ENCODE measurements around the gene ANKRD44.

ANKRD44 gene

DNA sequence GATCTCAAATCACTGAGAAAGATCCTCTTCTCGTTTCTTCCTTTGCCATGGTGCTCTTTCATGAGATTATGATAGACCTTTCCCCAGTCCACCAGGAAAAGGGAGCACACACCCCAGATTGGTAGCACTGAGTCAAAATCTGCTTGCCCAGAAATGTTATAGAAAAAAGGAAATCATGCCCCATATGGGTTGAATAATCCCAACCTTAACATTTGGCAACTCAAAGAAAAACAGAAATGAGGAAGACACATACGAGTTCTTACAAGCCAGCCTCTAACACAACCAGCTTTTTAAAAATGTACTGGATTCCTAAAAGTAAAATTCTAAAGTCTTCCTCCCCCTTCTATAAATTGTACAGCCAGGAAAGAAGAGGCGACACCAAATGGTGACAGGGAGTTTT, 103.0 kb downstream of the ANKRD44 start:
- no peak overlapping the region for H2BK120ac ChIP-seq (ENCODE audit: low read depth, low read length)
- H3K4me2 ChIP-seq (ENCODE audit: low read length, poor library complexity, severe bottlenecking) = no peak overlapping the region
- H4K8ac ChIP-seq (ENCODE audit: low read length) = no peak overlapping the region
- H2BK12ac ChIP-seq (ENCODE audit: low read length in 2 of 2) = no peak overlapping the region
- H2BK5ac ChIP-seq (ENCODE audit: low read depth, low read length, poor library complexity, severe bottlenecking) = peak overlapping the region; percentile 54
- H3K27ac ChIP-seq (ENCODE audit: low read length, poor library complexity, severe bottlenecking) = peak overlapping the region; percentile 33
- no peak overlapping the region for H3K4me3 ChIP-seq (ENCODE audit: insufficient read depth in 1 of 2, low read depth in 1 of 2, low read length in 2 of 2)
- no peak overlapping the region for H2BK15ac ChIP-seq (ENCODE audit: low read depth, poor library complexity, severe bottlenecking)
- no peak overlapping the region for H3K9ac ChIP-seq (ENCODE audit: low read length)
- 94% methylated on average over 2 of the region's 3 CpGs for WGBS
- no peak overlapping the region for H2AFZ ChIP-seq (ENCODE audit: low read depth, low read length)
- no peak overlapping the region for H3K23ac ChIP-seq (ENCODE audit: low read length in 2 of 2)
- no peaks in the 10 kb centered on the region for H3K36me3 ChIP-seq (ENCODE audit: control insufficient read depth in 1 of 2, insufficient read depth in 2 of 2, low read depth in 1 of 2, low read length in 2 of 2)
- H3K9me3 ChIP-seq (ENCODE audit: control insufficient read depth, low read length) = no peaks in the 10 kb centered on the region
- H2AK5ac ChIP-seq (ENCODE audit: low read length, severe bottlenecking) = peak overlapping the region; percentile 75
- peaks cover 7% of the 10 kb centered on the region for H3K4me1 ChIP-seq (ENCODE audit: control insufficient read depth, insufficient read depth, low read depth, low read length)
- no peak overlapping the region for H3K4ac ChIP-seq (ENCODE audit: low read depth in 1 of 2, low read length in 2 of 2)
- peaks cover 18% of the 10 kb centered on the region for H3K79me1 ChIP-seq (replicated peaks; ENCODE audit: low read length, poor library complexity, severe bottlenecking)
- no peak for DNase-seq
- H3K14ac ChIP-seq (ENCODE audit: low read length in 2 of 2) = no peak overlapping the region
- no peak overlapping the region for H3K18ac ChIP-seq (ENCODE audit: low read depth in 1 of 2, low read length in 2 of 2)
- no peaks in the 10 kb centered on the region for H3K27me3 ChIP-seq (ENCODE audit: control insufficient read depth in 1 of 2, insufficient read depth in 1 of 2, low read length in 2 of 2)
- H4K91ac ChIP-seq (ENCODE audit: low read length) = no peak overlapping the region

DNA sequence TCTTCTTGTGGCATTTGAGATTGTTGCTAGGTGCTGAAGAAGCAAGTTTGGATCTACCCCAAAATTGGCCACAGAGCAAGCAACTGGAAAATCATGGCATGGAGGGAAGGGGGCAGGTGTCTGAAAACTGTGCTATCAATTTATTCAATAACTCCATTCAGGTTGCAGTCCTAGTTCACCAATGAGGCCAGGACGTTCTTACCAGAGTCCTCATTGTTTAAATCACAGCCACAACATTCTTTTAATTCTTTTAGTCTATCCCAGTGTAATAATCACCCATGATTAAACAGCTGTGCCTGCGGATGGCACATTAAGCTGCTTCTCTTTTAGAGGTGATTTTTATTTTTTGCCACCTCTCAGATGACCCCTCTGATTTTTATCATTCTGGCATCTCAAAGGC, 103.5 kb downstream of the ANKRD44 start:
- WGBS = 56% methylated on average over 2 of the region's 2 CpGs
- H3K27ac ChIP-seq (ENCODE audit: low read length, poor library complexity, severe bottlenecking) = no peak overlapping the region
- no peak overlapping the region for H3K18ac ChIP-seq (ENCODE audit: low read depth in 1 of 2, low read length in 2 of 2)
- H3K4me2 ChIP-seq (ENCODE audit: low read length, poor library complexity, severe bottlenecking) = no peak overlapping the region
- no peak overlapping the region for H3K4ac ChIP-seq (ENCODE audit: low read depth in 1 of 2, low read length in 2 of 2)
- H3K9me3 ChIP-seq (ENCODE audit: control insufficient read depth, low read length) = no peaks in the 10 kb centered on the region
- no peaks in the 10 kb centered on the region for H3K36me3 ChIP-seq (ENCODE audit: control insufficient read depth in 1 of 2, insufficient read depth in 2 of 2, low read depth in 1 of 2, low read length in 2 of 2)
- no peak overlapping the region for H2AFZ ChIP-seq (ENCODE audit: low read depth, low read length)
- H3K23ac ChIP-seq (ENCODE audit: low read length in 2 of 2) = no peak overlapping the region
- H3K4me3 ChIP-seq (ENCODE audit: insufficient read depth in 1 of 2, low read depth in 1 of 2, low read length in 2 of 2) = no peak overlapping the region
- no peak for DNase-seq
- no peaks in the 10 kb centered on the region for H3K27me3 ChIP-seq (ENCODE audit: control insufficient read depth in 1 of 2, insufficient read depth in 1 of 2, low read length in 2 of 2)
- H2BK5ac ChIP-seq (ENCODE audit: low read depth, low read length, poor library complexity, severe bottlenecking) = no peak overlapping the region
- no peak overlapping the region for H4K8ac ChIP-seq (ENCODE audit: low read length)
- H2BK12ac ChIP-seq (ENCODE audit: low read length in 2 of 2) = no peak overlapping the region
- H2BK120ac ChIP-seq (ENCODE audit: low read depth, low read length) = no peak overlapping the region
- H3K79me1 ChIP-seq (replicated peaks; ENCODE audit: low read length, poor library complexity, severe bottlenecking) = peaks cover 16% of the 10 kb centered on the region
- H2AK5ac ChIP-seq (ENCODE audit: low read length, severe bottlenecking) = no peak overlapping the region
- no peak overlapping the region for H3K9ac ChIP-seq (ENCODE audit: low read length)
- no peak overlapping the region for H4K91ac ChIP-seq (ENCODE audit: low read length)
- H2BK15ac ChIP-seq (ENCODE audit: low read depth, poor library complexity, severe bottlenecking) = no peak overlapping the region
- peaks cover 7% of the 10 kb centered on the region for H3K4me1 ChIP-seq (ENCODE audit: control insufficient read depth, insufficient read depth, low read depth, low read length)
- H3K14ac ChIP-seq (ENCODE audit: low read length in 2 of 2) = no peak overlapping the region

DNA sequence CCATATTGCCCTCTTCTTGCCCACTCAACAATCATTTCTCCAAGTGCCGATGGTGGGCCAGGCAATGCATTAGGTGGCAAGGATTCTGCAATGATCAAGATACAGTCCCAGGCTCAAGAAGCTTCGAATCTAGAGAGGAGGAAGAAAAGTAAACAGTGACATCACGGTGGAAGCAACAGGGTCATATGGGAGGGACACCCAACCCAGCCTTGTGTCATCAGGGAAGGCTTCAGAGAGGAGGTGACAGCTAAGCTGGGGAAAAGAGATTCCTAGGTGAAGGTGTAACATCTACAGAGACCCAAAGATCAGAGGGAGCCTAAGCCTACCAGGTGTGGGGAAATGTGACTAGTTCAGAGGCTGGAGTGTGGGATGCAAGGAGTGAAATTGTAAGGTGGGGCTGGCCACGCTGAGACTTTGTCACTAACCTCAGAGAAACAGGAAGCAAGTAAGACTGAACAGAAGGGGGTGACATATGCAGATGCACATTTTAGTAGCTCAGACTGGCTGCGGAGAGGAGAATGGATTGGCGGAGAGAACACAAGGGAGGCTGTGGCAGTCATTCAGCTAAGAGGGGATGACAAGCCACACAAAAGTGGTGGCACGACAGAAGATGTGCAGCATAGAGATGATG, 104.9 kb downstream of the ANKRD44 start:
- Histone ChIP-seq H2AK5ac (ENCODE audit: low read length, severe bottlenecking) (peak overlapping the region; percentile 13), H4K91ac (ENCODE audit: low read length) (no peak overlapping the region), H3K14ac (ENCODE audit: low read length in 2 of 2) (no peak overlapping the region), H3K27ac (ENCODE audit: low read length, poor library complexity, severe bottlenecking) (no peak overlapping the region), H4K8ac (ENCODE audit: low read length) (no peak overlapping the region), H3K4ac (ENCODE audit: low read depth in 1 of 2, low read length in 2 of 2) (no peak overlapping the region), H2BK5ac (ENCODE audit: low read depth, low read length, poor library complexity, severe bottlenecking) (no peak overlapping the region), H3K4me2 (ENCODE audit: low read length, poor library complexity, severe bottlenecking) (no peak overlapping the region), H3K36me3 (ENCODE audit: control insufficient read depth in 1 of 2, insufficient read depth in 2 of 2, low read depth in 1 of 2, low read length in 2 of 2) (no peaks in the 10 kb centered on the region), H3K79me1 (replicated peaks; ENCODE audit: low read length, poor library complexity, severe bottlenecking) (peaks cover 8% of the 10 kb centered on the region), H3K18ac (ENCODE audit: low read depth in 1 of 2, low read length in 2 of 2) (no peak overlapping the region), H2BK15ac (ENCODE audit: low read depth, poor library complexity, severe bottlenecking) (no peak overlapping the region), H2BK120ac (ENCODE audit: low read depth, low read length) (no peak overlapping the region), H2AFZ (ENCODE audit: low read depth, low read length) (no peak overlapping the region), H3K4me1 (ENCODE audit: control insufficient read depth, insufficient read depth, low read depth, low read length) (peaks cover 4% of the 10 kb centered on the region), H3K9ac (ENCODE audit: low read length) (no peak overlapping the region), H3K23ac (ENCODE audit: low read length in 2 of 2) (no peak overlapping the region), H2BK12ac (ENCODE audit: low read length in 2 of 2) (no peak overlapping the region), H3K4me3 (ENCODE audit: insufficient read depth in 1 of 2, low read depth in 1 of 2, low read length in 2 of 2) (no peak overlapping the region), H3K9me3 (ENCODE audit: control insufficient read depth, low read length) (no peaks in the 10 kb centered on the region), H3K27me3 (ENCODE audit: control insufficient read depth in 1 of 2, insufficient read depth in 1 of 2, low read length in 2 of 2) (no peaks in the 10 kb centered on the region)
- DNase-seq = no peak
- 82% methylated on average over 7 of the region's 7 CpGs for WGBS

DNA sequence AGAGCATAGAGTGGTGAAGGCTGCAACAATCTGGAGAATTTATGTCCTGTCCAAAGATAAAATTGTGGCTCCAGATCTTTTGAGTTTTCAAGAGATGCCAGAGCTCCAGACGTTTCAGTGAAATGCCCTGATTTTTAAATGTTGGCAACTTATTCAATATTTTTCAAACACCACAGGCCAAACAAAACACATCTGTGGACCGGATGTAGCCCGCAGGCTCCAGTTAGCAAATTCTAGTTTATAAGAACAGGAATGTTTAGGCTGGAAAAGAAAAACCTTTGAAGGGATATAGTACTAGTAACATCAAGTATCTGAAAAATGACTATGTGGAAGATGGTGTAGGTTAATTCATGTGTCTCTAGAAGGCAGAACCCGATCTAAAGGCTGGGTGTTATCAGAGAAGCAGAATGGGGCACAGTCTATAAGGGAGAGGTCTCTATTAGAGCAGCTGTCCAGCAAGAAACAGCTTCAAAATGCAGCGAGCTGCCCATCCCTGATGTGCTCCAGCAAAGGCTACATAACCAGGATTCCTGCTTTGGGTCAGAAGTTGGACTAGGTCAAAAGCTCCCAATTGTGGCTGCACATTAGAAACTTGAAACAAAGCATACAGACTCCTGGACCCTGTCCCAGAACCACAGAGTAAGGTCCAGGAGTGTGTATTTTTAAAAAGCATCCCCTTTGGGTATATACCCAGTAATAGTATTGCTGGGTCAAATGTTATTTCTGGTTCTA, 105.9 kb downstream of the ANKRD44 start:
- Histone ChIP-seq H2BK120ac (ENCODE audit: low read depth, low read length) (no peak overlapping the region), H3K36me3 (ENCODE audit: control insufficient read depth in 1 of 2, insufficient read depth in 2 of 2, low read depth in 1 of 2, low read length in 2 of 2) (no peaks in the 10 kb centered on the region), H2BK5ac (ENCODE audit: low read depth, low read length, poor library complexity, severe bottlenecking) (no peak overlapping the region), H3K14ac (ENCODE audit: low read length in 2 of 2) (no peak overlapping the region), H3K23ac (ENCODE audit: low read length in 2 of 2) (no peak overlapping the region), H3K4me1 (ENCODE audit: control insufficient read depth, insufficient read depth, low read depth, low read length) (peaks cover 1% of the 10 kb centered on the region), H3K79me1 (replicated peaks; ENCODE audit: low read length, poor library complexity, severe bottlenecking) (peaks cover 7% of the 10 kb centered on the region), H3K9ac (ENCODE audit: low read length) (no peak overlapping the region), H2AFZ (ENCODE audit: low read depth, low read length) (no peak overlapping the region), H2BK15ac (ENCODE audit: low read depth, poor library complexity, severe bottlenecking) (no peak overlapping the region), H2AK5ac (ENCODE audit: low read length, severe bottlenecking) (no peak overlapping the region), H2BK12ac (ENCODE audit: low read length in 2 of 2) (no peak overlapping the region), H3K27me3 (ENCODE audit: control insufficient read depth in 1 of 2, insufficient read depth in 1 of 2, low read length in 2 of 2) (no peaks in the 10 kb centered on the region), H3K9me3 (ENCODE audit: control insufficient read depth, low read length) (no peaks in the 10 kb centered on the region), H3K27ac (ENCODE audit: low read length, poor library complexity, severe bottlenecking) (no peak overlapping the region), H4K8ac (ENCODE audit: low read length) (no peak overlapping the region), H4K91ac (ENCODE audit: low read length) (no peak overlapping the region), H3K4me2 (ENCODE audit: low read length, poor library complexity, severe bottlenecking) (no peak overlapping the region), H3K18ac (ENCODE audit: low read depth in 1 of 2, low read length in 2 of 2) (no peak overlapping the region), H3K4me3 (ENCODE audit: insufficient read depth in 1 of 2, low read depth in 1 of 2, low read length in 2 of 2) (no peak overlapping the region), H3K4ac (ENCODE audit: low read depth in 1 of 2, low read length in 2 of 2) (no peak overlapping the region)
- no peak for DNase-seq
- 92% methylated on average over 5 of the region's 5 CpGs for WGBS
